Measurements from ENCODE around the gene BCL2L11.

The BCL2L11 gene

DNA sequence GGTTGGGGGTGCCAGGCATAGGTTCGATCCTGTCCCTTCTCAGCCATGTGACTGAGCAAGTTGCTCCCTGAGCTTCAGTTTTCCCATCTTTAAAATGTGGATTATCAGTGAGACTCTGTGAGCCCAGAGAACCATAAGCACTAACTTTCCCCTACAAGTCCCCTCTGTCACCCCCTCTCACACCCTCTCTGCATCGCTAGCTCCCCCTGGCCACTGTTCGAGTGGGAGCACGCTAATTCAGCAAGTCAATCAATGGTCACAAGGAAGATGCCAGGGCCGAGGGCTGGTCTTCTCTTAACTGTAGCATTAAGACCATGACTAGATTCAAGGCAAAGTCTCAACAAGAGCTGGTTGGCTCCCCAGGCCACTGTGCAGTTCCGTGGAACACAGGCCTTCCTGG is 66.2 kb downstream of the BCL2L11 start:
- H3K36me3 ChIP-seq (ENCODE audit: control insufficient read depth in 5 of 5, insufficient read depth in 5 of 5, low read length in 5 of 5), result no peaks in the 10 kb centered on the region

DNA sequence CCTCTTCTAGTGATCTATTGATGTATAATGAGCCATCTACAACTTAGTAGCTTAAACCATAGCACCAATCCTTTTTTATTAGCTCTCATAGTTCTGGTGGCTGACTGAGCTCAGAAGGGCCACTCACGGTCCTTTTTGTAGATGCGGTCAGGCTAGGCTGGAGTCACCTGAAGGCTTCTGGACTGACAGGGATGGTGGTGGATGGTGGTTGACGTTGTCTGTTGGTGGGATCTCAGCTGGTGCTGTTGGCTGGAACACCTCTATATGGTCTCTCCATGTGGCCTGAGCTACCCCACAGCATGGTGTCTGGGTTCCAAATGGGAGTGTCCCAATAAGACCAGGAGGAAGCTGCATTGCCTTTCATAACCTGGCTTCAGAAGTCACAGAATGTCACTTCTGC is 68.0 kb downstream of the BCL2L11 start:
- H3K4me1 ChIP-seq (ENCODE audit: control insufficient read depth in 5 of 5, insufficient read depth in 5 of 5, low read length in 5 of 5), result peaks cover 2 to 38% (median 31%) of the 10 kb centered on the region in 5 donors
- no peaks in the 10 kb centered on the region for H3K27me3 ChIP-seq (ENCODE audit: control insufficient read depth in 5 of 5, insufficient read depth in 4 of 5, low read length in 5 of 5)
- H3K9me3 ChIP-seq (ENCODE audit: control insufficient read depth in 5 of 5, low read length in 5 of 5), result no peaks in the 10 kb centered on the region
- no peak overlapping the region for H3K9ac ChIP-seq (ENCODE audit: low read length in 5 of 5)
- no peaks in the 10 kb centered on the region for H3K36me3 ChIP-seq (ENCODE audit: control insufficient read depth in 5 of 5, insufficient read depth in 5 of 5, low read length in 5 of 5)
- no peak overlapping the region for H3K27ac ChIP-seq (ENCODE audit: low read depth, low read length)
- no peak overlapping the region for H3K4me3 ChIP-seq (ENCODE audit: low read depth in 1 of 5, low read length in 5 of 5)

More for the DNA sequence above, 66.2 kb downstream of the BCL2L11 start:
- no peak overlapping the region for H3K4me3 ChIP-seq (ENCODE audit: low read depth in 1 of 5, low read length in 5 of 5)
- H3K9ac ChIP-seq (ENCODE audit: low read length in 5 of 5), result no peak overlapping the region
- no peaks in the 10 kb centered on the region for H3K9me3 ChIP-seq (ENCODE audit: control insufficient read depth in 5 of 5, low read length in 5 of 5)
- peaks cover 2 to 38% (median 31%) of the 10 kb centered on the region in 5 donors for H3K4me1 ChIP-seq (ENCODE audit: control insufficient read depth in 5 of 5, insufficient read depth in 5 of 5, low read length in 5 of 5)
- no peak overlapping the region for H3K27ac ChIP-seq (ENCODE audit: low read depth, low read length)
- H3K27me3 ChIP-seq (ENCODE audit: control insufficient read depth in 5 of 5, insufficient read depth in 4 of 5, low read length in 5 of 5), result no peaks in the 10 kb centered on the region

DNA sequence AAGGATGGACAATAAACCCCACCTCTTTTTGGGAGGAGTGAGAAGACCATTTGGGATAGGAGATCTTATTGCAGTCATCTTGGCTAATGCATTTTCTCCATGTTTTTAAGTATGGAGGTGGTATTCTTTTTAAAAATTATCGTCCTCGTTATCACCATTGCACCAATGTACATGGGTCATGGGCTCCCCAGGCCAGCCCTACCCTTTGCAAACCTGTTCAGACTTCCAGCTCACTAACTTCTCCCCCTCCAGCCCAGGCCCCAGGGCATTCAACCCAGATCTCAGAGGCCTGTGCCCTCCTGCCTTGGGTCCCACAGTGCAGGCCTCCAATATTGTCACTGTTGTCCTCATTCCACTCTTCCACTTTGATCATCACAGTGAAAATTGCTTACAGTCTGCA is 68.4 kb downstream of the BCL2L11 start:
- no peaks in the 10 kb centered on the region for H3K36me3 ChIP-seq (ENCODE audit: control insufficient read depth in 5 of 5, insufficient read depth in 5 of 5, low read length in 5 of 5)
- no peak overlapping the region for H3K27ac ChIP-seq (ENCODE audit: low read depth, low read length)
- no peak overlapping the region for H3K4me3 ChIP-seq (ENCODE audit: low read depth in 1 of 5, low read length in 5 of 5)
- H3K9ac ChIP-seq (ENCODE audit: low read length in 5 of 5), result no peak overlapping the region
- H3K9me3 ChIP-seq (ENCODE audit: control insufficient read depth in 5 of 5, low read length in 5 of 5), result no peaks in the 10 kb centered on the region
- no peaks in the 10 kb centered on the region for H3K27me3 ChIP-seq (ENCODE audit: control insufficient read depth in 5 of 5, insufficient read depth in 4 of 5, low read length in 5 of 5)
- H3K4me1 ChIP-seq (ENCODE audit: control insufficient read depth in 5 of 5, insufficient read depth in 5 of 5, low read length in 5 of 5), result peaks cover 2 to 38% (median 31%) of the 10 kb centered on the region in 5 donors

DNA sequence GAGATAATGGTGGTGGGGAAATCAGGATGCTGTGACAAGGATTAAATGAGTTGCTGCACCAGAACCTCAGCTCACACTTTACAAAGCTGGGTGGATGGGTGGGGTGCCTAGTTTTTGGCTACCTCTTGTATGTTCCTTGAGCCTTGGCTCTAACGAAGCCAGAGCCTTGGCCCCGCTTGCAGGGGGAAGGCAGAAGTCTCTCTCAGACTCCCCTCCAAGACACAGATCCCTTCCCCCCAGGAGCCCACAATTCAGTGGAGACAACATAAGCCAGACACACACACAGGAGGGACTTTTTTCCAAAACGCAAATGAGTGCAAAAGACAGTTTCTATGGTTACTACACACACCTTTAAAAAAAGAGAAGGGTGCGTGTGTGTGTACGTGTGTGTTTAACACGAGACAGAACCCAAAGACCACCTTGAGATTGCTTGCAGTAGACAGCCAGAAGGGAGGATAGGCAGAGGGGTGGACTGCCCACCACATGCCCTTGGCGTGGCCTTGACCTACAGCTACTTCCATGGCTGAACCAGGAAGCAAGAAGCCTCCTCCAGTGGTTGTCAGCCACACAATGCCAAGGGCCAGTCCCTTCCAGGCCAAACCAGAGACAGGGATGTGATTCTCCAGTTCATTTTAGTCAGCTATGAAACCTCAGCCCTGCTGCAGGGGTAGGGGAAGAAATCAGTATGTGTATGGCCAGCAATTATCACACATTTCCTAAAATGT is 70.3 kb downstream of the BCL2L11 start:
- no peak overlapping the region for H3K9ac ChIP-seq (ENCODE audit: low read length in 5 of 5)
- no peaks in the 10 kb centered on the region for H3K9me3 ChIP-seq (ENCODE audit: control insufficient read depth in 5 of 5, low read length in 5 of 5)
- peaks cover 0 to 22% (median 18%) of the 10 kb centered on the region in 5 donors for H3K4me1 ChIP-seq (ENCODE audit: control insufficient read depth in 5 of 5, insufficient read depth in 5 of 5, low read length in 5 of 5)
- H3K27ac ChIP-seq (ENCODE audit: low read depth, low read length), result no peak overlapping the region
- H3K27me3 ChIP-seq (ENCODE audit: control insufficient read depth in 5 of 5, insufficient read depth in 4 of 5, low read length in 5 of 5), result no peaks in the 10 kb centered on the region
- H3K4me3 ChIP-seq (ENCODE audit: low read depth in 1 of 5, low read length in 5 of 5), result no peak overlapping the region
- H3K36me3 ChIP-seq (ENCODE audit: control insufficient read depth in 5 of 5, insufficient read depth in 5 of 5, low read length in 5 of 5), result no peaks in the 10 kb centered on the region

DNA sequence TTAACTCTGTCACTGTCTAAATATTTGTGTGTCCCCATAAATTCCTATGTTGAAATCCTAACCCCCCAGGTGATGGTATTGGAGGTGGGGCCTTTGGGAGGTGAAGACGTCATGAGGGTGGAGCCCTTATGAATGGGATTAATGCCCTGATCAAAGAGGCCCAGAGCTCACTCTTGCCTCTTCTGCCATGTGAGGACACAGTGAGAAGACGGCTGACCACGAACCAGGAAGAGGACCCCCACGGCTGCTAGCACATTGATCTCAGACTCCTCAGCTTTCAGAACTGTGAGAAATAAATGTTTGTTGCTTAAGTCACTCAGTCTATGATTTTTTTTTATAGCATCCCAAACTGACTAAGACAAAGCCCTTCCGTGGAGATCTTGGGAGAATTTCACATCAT is 71.2 kb downstream of the BCL2L11 start:
- no peaks in the 10 kb centered on the region for H3K36me3 ChIP-seq (ENCODE audit: control insufficient read depth in 5 of 5, insufficient read depth in 5 of 5, low read length in 5 of 5)
- peaks cover 0 to 17% (median 12%) of the 10 kb centered on the region in 5 donors for H3K4me1 ChIP-seq (ENCODE audit: control insufficient read depth in 5 of 5, insufficient read depth in 5 of 5, low read length in 5 of 5)
- no peak overlapping the region for H3K9ac ChIP-seq (ENCODE audit: low read length in 5 of 5)
- H3K27ac ChIP-seq (ENCODE audit: low read depth, low read length), result no peak overlapping the region
- H3K9me3 ChIP-seq (ENCODE audit: control insufficient read depth in 5 of 5, low read length in 5 of 5), result no peaks in the 10 kb centered on the region
- no peaks in the 10 kb centered on the region for H3K27me3 ChIP-seq (ENCODE audit: control insufficient read depth in 5 of 5, insufficient read depth in 4 of 5, low read length in 5 of 5)
- H3K4me3 ChIP-seq (ENCODE audit: low read depth in 1 of 5, low read length in 5 of 5), result no peak overlapping the region

DNA sequence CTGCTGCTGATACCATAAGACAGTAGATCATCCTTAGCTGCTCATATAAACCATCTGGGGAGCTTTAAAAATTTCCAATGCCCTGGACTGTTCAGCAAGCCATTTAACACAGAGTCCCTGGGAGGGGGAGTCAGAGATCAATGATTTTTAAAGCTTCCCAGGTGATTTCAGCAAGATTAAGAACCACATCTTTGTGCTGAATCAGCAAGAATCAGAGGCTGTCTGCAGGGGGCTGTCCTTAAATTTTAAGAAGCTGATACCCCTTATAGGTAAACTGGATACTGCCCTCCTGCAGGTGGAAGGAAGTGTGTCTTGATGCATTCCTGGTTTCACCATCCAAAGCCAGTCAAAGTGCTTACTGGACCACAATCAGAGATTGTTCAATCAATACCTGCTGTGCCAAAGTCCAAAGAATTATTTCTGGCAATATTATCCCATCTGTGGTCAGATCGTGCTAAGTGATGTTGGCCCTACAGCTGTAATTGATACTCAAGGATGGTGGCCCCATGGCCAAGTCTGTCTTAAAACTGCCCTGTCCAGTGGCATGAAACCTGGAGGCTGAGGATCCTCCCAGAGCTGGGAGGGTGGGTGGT is 72.2 kb downstream of the BCL2L11 start:
- Histone ChIP-seq H3K27ac (ENCODE audit: low read depth, low read length) (no peak overlapping the region), H3K36me3 (ENCODE audit: control insufficient read depth in 5 of 5, insufficient read depth in 5 of 5, low read length in 5 of 5) (no peaks in the 10 kb centered on the region), H3K9ac (ENCODE audit: low read length in 5 of 5) (no peak overlapping the region), H3K4me3 (ENCODE audit: low read depth in 1 of 5, low read length in 5 of 5) (no peak overlapping the region), H3K27me3 (ENCODE audit: control insufficient read depth in 5 of 5, insufficient read depth in 4 of 5, low read length in 5 of 5) (no peaks in the 10 kb centered on the region), H3K9me3 (ENCODE audit: control insufficient read depth in 5 of 5, low read length in 5 of 5) (no peaks in the 10 kb centered on the region), H3K4me1 (ENCODE audit: control insufficient read depth in 5 of 5, insufficient read depth in 5 of 5, low read length in 5 of 5) (peaks cover 0 to 8% (median 3%) of the 10 kb centered on the region in 5 donors)

DNA sequence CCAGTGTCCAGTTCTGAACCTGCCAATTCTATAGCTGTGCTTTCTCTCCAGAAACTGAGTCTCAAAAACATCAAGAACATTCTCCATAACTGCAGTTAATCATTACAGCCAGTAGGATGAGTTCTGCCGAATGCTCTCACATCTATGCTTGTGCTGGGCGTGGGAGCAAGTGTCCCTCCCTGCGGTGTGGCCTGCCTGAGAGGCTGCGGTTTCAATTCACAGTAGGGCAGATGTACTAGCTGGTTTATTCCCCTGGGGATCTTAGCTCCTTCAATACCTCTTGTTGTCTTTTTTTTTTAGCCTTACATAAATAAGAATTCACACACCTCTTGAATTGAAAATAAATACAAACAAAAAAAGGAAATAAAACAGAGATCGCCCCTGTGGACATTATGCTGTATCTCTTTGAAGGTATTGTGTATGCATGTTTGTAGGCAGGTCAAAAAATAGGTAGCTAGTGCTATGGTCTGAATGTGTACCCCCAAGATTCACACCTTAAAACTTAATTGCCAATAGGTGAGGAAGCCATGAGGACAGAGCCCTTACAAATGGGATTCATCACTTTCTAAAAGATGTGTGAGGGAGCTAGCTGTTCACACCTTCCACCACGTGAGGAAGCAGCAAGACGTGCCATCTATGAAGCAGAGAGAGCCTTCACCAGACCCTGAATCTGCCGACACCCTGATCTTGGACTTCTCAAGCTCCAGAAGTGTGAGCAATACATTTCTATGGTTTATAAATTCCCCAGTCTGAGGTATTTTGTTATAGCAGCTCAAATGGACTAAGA is 74.3 kb downstream of the BCL2L11 start:
- H3K4me3 ChIP-seq (ENCODE audit: low read depth in 1 of 5, low read length in 5 of 5), result no peak overlapping the region
- no peak overlapping the region for H3K9ac ChIP-seq (ENCODE audit: low read length in 5 of 5)
- H3K27me3 ChIP-seq (ENCODE audit: control insufficient read depth in 5 of 5, insufficient read depth in 4 of 5, low read length in 5 of 5), result no peaks in the 10 kb centered on the region
- no peaks in the 10 kb centered on the region for H3K4me1 ChIP-seq (ENCODE audit: control insufficient read depth in 5 of 5, insufficient read depth in 5 of 5, low read length in 5 of 5)
- no peaks in the 10 kb centered on the region for H3K9me3 ChIP-seq (ENCODE audit: control insufficient read depth in 5 of 5, low read length in 5 of 5)
- no peak overlapping the region for H3K27ac ChIP-seq (ENCODE audit: low read depth, low read length)
- H3K36me3 ChIP-seq (ENCODE audit: control insufficient read depth in 5 of 5, insufficient read depth in 5 of 5, low read length in 5 of 5), result no peaks in the 10 kb centered on the region

DNA sequence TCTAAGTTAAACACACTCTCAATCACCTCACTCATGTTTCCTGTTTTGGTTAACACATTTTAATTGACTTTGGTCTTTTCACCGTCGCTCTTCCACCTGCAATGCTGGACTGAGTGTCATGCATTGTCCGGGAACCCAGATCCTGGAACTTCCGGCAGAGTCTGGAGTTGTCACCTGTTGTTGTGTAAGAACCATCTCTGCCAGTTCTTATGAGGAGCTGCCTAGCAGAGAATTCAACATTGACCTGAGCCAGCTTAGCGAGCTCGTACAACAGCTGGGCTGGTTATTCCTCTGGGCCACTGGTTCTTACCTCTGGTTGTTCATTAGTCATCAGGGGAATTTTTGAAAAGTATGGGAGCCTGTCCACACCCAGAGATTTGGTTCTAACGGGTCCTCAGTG is 75.7 kb downstream of the BCL2L11 start:
- H3K4me3 ChIP-seq (ENCODE audit: low read depth in 1 of 5, low read length in 5 of 5), result no peak overlapping the region

DNA sequence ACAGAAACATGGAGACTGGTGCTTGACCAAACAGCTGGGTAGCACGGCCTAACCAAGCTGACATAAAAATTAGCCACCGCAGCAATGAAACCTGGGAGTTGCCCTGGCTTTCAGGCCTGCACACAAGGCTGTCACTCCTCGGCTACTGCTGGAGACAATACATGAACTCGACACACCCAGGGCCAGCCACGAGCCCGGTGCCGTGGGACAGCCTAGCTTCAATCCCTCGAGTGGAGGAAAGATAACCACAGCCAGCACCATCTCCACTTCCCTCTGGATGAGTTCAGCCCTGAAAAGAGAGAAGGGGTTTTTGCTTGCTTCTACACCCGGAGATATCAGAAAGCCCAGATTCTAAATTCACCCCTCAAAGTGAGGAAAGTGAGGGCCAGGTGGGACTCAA is 78.0 kb downstream of the BCL2L11 start:
- H3K4me3 ChIP-seq (ENCODE audit: low read depth in 1 of 5, low read length in 5 of 5), result no peak overlapping the region
- H3K9ac ChIP-seq (ENCODE audit: low read length in 5 of 5), result no peak overlapping the region
- H3K27ac ChIP-seq (ENCODE audit: low read depth, low read length), result no peak overlapping the region
- H3K9me3 ChIP-seq (ENCODE audit: control insufficient read depth in 5 of 5, low read length in 5 of 5), result no peaks in the 10 kb centered on the region
- H3K36me3 ChIP-seq (ENCODE audit: control insufficient read depth in 5 of 5, insufficient read depth in 5 of 5, low read length in 5 of 5), result no peaks in the 10 kb centered on the region
- no peaks in the 10 kb centered on the region for H3K27me3 ChIP-seq (ENCODE audit: control insufficient read depth in 5 of 5, insufficient read depth in 4 of 5, low read length in 5 of 5)
- no peaks in the 10 kb centered on the region for H3K4me1 ChIP-seq (ENCODE audit: control insufficient read depth in 5 of 5, insufficient read depth in 5 of 5, low read length in 5 of 5)

More for the DNA sequence above, 75.7 kb downstream of the BCL2L11 start:
- H3K4me1 ChIP-seq (ENCODE audit: control insufficient read depth in 5 of 5, insufficient read depth in 5 of 5, low read length in 5 of 5), result no peaks in the 10 kb centered on the region
- no peaks in the 10 kb centered on the region for H3K9me3 ChIP-seq (ENCODE audit: control insufficient read depth in 5 of 5, low read length in 5 of 5)
- no peak overlapping the region for H3K9ac ChIP-seq (ENCODE audit: low read length in 5 of 5)
- H3K27ac ChIP-seq (ENCODE audit: low read depth, low read length), result no peak overlapping the region
- H3K27me3 ChIP-seq (ENCODE audit: control insufficient read depth in 5 of 5, insufficient read depth in 4 of 5, low read length in 5 of 5), result no peaks in the 10 kb centered on the region
- no peaks in the 10 kb centered on the region for H3K36me3 ChIP-seq (ENCODE audit: control insufficient read depth in 5 of 5, insufficient read depth in 5 of 5, low read length in 5 of 5)

DNA sequence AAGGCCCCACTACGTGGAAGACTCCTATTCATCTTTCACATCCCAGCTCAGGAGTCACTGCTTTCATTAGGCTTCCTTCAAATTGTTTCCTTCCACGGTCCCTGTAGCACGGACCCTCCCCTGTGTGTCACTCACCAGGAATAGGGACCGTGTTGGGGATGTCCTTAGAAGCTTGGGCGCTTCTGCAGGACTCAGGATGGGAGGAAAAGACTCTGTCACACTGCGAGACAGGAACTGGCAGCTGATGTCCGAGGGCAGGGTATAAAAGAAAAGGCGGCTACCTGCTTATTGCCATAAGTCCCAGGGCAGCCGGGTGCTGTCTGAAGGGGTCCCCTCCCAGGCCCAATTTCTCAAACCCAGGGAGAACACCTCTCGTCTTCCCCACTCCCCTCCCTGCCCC is 79.1 kb downstream of the BCL2L11 start:
- Histone ChIP-seq H3K4me3 (ENCODE audit: low read depth in 1 of 5, low read length in 5 of 5) (no peak overlapping the region), H3K27me3 (ENCODE audit: control insufficient read depth in 5 of 5, insufficient read depth in 4 of 5, low read length in 5 of 5) (no peaks in the 10 kb centered on the region), H3K9me3 (ENCODE audit: control insufficient read depth in 5 of 5, low read length in 5 of 5) (no peaks in the 10 kb centered on the region), H3K9ac (ENCODE audit: low read length in 5 of 5) (no peak overlapping the region), H3K27ac (ENCODE audit: low read depth, low read length) (no peak overlapping the region), H3K36me3 (ENCODE audit: control insufficient read depth in 5 of 5, insufficient read depth in 5 of 5, low read length in 5 of 5) (no peaks in the 10 kb centered on the region), H3K4me1 (ENCODE audit: control insufficient read depth in 5 of 5, insufficient read depth in 5 of 5, low read length in 5 of 5) (no peaks in the 10 kb centered on the region)
